NCI-H2227 (cell line): ENCODE results near the gene RPL26.
"Not testable (repeated sequence)": the region's sequence is repeated elsewhere in the genome, so short reads cannot be mapped to it uniquely, and the experiment has no call there.

Source experiments
- DNase-seq: peaks from one replicate; lab custom pipeline; 2025; ENCODE audit not compliant: unreplicated experiment; lab: John Stamatoyannopoulos, UW

The RPL26 gene

GRCh38 chr17:8369944-8370343, 13.0 kb downstream of the RPL26 start:
- no peak for DNase-seq

DNA sequence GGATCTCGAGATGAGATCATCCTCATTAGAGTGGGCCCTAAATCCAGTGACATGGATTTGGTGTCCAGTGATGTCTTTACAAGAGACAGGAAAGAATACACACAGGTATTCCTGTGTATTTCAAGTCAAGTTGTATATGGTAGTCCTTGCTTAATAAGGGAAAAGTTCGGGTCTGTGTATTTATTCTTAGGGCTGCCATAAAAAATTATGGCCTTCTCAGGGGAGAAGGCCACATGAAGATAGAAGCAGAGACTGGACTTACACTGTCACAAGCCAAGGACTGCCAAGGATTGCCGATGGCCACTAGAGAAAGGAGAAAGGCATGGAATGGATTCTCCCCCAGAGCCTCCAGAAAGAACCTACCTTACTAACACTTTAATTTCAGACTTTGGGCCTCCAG, 14.8 kb downstream of the RPL26 start:
- DNase-seq: no peak

DNA sequence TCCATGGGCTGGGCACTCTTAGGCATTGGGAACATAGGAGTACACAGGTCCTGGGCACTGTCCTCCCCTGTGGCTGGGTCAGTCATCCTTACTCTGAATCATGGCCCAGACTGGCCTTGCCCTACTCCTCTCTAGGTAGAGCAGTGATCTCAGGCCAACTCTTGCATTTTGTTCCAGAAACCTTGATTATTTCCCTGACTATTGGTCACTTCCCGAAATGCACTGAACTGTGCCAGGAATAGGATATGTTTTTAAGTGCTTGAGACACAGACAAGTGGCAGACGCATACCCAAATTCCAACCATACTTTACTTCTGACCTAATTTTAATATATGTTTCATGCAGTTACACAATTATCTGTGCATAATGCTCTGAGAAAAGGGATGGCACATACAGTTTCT, 16.8 kb downstream of the RPL26 start:
- no peak for DNase-seq

- DNase-seq: no peak
Measured at GRCh38 chr17:8365143-8365542, 17.9 kb downstream of the RPL26 start.

DNA sequence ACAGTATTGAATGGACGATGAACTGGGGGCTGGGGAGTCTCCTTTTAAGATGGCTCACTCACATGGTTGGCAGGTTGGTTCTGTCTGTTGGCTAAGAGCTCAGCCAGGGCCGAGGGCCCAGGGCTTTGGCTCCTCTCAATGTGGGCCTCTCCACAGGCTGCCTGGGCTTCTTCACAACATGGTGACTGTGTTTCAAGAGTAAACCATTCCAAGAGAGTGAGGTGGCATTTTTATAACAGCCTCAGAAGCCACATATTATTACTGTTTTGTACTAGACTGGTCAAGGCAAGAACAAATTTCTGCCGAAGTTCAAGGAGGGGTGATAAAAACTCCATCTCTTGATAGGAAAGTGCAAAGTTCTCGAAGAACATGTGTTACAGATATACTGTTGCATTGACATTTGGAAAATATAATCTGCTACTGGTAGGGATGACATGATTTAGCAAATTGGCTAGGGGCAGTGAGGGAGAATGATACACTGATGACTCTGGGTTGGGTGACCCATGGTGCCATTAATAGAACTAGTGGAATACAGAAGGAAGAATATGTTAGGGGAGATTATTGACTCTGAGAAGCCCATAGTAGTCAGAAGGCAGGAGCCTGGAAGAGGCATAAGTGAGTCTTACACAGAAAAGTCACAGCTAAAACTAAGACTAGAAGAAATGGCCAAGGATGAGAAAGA, 20.2 kb downstream of the RPL26 start:
- no peak for DNase-seq

DNA sequence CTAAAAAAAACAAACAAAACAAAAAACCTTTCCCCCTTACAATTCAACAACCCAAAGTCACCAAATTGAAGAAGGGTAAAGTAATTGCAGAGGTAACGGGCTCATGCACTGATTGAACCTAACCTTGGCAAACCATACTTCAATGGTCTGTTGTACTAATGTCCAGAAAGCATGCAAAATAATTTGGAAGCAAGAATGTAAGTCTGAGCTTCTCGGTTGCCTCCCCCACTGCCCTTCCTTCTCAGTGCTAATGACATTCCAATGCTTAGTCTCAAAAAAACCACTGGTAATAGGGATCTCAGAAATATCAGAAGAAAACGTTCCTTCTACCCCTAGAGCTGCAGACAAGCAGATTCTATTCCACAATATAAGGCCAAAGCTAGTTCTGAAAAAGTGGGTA, 22.2 kb downstream of the RPL26 start:
- DNase-seq: no peak

DNA sequence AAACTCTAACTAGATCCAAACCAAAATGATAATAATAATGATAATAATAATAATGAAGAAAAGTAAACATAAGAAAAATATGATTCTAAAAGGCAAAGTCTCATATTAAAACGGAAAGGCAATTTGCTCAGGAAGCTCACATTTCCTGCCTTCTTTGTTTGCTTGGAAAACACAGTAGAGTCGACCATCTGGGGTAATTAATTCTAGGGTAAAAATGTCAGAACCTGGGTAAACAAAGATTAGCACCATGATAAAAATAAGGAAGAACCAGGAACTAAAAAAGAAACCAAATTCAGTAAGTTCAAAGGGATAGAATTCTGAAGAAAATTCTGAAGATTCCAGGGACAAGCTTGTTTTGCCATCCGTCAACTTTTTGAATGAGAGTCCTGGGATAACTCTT, 22.7 kb downstream of the RPL26 start:
- DNase-seq: no peak

GRCh38 chr17:8359769-8360168, 23.2 kb downstream of the RPL26 start:
- DNase-seq: no peak

GRCh38 chr17:8357910-8358309, 25.1 kb downstream of the RPL26 start:
- DNase-seq: no peak

GRCh38 chr17:8354236-8354635, 28.8 kb downstream of the RPL26 start:
- DNase-seq: no peak

DNA sequence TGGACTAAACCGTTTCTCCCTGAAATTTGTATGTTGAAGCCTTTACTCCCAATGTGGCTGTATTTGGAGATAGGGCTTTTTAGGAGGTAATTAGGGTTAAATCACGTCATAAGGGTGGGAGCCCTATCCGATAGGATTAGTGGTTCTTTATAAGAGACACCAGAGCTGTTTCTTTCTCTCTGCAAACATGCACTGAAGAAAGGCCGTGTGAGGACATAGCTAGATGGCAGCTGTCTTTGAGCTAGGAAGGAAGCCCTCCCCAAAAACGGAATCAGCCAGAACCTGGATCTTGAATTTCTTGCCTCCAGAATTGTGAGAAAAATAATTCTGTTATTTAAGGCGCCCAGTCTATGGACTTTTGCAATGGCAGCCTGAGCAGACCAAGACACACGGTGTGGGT, 29.3 kb downstream of the RPL26 start:
- no peak for DNase-seq

- DNase-seq: no peak
Measured at GRCh38 chr17:8350339-8350738, 32.7 kb downstream of the RPL26 start.

- DNase-seq: not testable (repeated sequence)
Measured at GRCh38 chr17:8347001-8347400, 36.0 kb downstream of the RPL26 start.

DNA sequence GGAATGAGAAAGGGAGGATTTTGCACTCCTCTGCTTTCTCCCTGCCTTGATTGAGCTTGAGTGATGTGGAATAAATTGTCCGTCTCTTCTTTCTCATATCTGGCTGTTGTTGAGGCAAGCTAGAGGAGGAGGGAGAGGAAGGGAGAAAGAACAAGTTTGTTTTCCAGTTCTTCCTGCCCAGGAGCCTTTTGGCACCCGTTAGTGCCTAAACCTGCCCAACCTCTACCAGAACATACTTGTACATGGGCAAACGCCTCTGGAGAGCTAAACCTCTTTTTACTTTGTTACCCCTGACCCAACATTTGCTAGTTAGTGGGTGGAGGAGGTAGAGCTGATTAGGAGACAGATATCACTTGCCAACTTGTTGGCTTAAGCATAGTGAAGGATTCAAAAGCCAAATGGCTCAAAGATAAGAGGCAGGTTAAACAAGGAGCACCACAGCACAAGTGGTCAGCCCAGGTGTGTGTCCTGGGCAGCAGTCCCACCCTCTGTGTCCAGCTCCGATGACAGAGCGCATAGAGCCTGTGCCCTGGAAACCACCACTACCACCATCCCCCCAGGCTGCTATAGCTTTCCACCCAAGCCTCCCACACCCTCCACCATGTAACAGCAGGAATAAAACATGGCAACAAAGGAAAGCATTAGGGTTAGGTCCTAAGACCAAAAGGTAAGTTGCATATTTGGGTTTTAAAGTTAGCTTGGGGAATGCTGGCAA, 36.9 kb downstream of the RPL26 start:
- DNase-seq: no peak

GRCh38 chr17:8345052-8345690, 37.8 kb downstream of the RPL26 start:
- no peak for DNase-seq

GRCh38 chr17:8341456-8341855, 41.5 kb downstream of the RPL26 start:
- DNase-seq: no peak

DNA sequence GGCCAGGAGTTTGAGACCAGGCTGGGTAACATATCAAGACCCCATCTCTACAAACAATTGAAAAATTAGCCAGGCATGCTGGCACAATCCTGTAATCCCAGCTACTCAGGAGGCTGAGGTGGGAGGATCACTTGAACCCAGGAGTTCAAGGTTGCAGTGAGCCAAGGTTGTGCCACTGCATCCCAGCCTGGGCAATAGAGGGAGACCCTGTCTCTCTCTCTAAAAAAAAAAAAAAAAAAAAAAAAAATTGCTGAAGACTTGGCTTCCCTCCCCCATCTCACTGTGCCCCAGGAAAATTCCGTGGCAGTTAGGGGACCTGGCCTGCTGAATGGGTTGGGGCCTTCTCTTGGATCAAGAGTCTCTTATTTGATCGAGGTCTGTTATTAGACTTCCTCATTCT, 43.5 kb downstream of the RPL26 start, which contains the start of gene ODF4:
Gene ODF4 (plus strand): TSS at position 301 of the 400 bp plus-strand sequence. CDS start 212 bp downstream, outside the sequence.
- no peak for DNase-seq

GRCh38 chr17:8338753-8339140, 44.2 kb downstream of the RPL26 start:
- no peak for DNase-seq

DNA sequence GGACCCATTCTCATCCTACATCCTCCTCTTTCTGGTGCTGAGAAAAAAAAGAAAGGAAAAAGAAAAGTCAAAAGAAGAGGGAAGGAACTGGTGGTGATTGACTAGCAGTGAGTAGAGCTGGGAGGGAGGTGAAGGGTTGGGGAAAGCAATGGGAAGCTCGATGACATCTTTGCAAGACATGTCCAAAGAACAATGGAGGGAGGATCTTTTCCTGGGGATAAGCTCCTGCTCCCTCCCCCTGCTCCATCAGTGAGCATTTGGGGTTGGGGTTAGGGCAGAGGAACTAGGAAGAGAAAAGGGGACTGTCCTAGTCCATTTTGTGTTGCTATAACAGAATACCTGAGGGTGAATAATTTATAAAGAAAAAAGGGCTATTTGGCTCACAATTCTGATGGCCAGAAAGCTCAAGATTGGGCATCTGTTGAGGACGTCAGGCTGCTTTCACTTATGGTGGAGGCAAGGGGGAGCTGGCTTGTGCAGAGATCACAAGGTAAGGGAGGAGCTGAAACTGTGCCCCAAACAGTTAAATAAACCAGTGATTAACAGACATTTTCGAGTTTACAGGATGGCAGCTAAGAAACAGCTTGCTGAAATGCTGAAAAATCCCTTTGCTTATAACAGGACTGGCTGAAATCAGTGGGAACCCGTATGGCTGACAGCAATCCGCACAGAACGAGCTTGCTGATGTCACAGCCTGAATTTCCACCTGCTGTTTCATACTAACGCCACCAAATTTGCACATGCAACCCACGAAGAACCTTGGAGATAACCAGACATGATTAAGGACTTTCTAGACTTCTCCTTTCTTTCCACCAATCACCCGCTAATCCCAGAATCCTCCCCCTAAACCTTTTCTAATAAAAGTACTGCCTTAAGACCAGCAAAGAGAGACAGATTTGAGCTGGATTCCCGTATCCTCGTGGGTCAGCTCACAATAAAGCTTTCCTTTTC, 44.9 kb downstream of the RPL26 start:
- peak; percentile 12 for DNase-seq

DNA sequence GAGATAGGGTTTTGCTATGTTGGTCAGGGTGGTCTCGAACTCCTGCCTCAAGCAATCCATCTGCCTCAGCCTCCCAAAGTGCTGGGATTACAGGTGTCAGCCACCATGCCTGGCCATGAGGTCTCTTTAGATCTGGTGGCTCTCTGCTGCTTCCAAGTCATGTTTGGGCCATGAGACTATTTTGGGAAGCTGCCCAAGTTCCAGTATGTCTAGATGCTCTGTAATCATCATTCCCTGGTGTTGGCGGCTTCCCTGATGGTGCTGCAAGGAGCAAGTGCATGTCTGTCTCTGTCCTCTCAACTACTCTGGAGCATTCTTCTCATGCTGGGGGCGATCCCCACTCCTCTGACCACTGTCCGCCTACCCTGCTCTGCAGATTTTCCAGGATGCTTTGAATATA, 49.7 kb downstream of the RPL26 start:
- DNase-seq: no peak

- no peak for DNase-seq
Measured at GRCh38 chr17:8332688-8333087, 50.3 kb downstream of the RPL26 start.
